Activated naive CD8-positive, alpha-beta T cell (primary cell): ENCODE measurements around the gene KIF17.

Source experiments
- H3K27ac Mint-ChIP-seq: one replicate; pipeline ENCODE4 v1.8.0; 2021; ENCODE audit warnings: mixed read lengths
- H3K27me3 Mint-ChIP-seq: one replicate; pipeline ENCODE4 v1.8.0; 2021; ENCODE audit warnings: mixed read lengths
- H3K36me3 Mint-ChIP-seq: one replicate; pipeline ENCODE4 v1.8.0; 2021; ENCODE audit warnings: mixed read lengths
- H3K4me1 Mint-ChIP-seq: one replicate; pipeline ENCODE4 v1.8.0; 2021; ENCODE audit warnings: low read depth, mixed read lengths
- H3K4me3 Mint-ChIP-seq: one replicate; pipeline ENCODE4 v1.8.0; 2021; ENCODE audit warnings: mild to moderate bottlenecking, mixed read lengths
- H3K9me3 Mint-ChIP-seq: one replicate; pipeline ENCODE4 v1.8.0; 2021; ENCODE audit warnings: low read depth, mixed read lengths

KIF17 gene

DNA sequence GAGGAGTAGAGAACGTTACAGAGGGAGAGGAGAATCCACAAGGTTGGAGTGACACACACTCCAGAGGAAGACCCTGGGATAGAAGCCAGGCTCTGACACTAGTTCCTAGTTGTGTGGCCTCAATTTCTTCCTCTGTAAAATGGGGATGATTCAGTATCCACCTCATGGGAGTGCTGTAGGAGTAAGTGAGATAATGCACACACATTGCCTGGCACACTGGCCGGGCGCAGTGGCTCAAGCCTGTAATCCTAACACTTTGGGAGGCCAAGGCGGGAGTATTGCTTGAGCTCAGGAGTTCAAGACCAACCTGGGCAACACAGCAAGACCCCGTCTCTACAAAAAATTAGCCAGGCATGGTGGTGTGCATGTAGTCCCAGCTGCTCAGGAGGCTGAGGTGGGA lies 8.9 kb downstream of the KIF17 start:
- no peak overlapping the region for H3K4me3 Mint-ChIP-seq
- no peaks in the 10 kb centered on the region for H3K4me1 Mint-ChIP-seq
- no peak overlapping the region for H3K27ac Mint-ChIP-seq
- H3K27me3 Mint-ChIP-seq = peaks cover 4% of the 10 kb centered on the region
- no peaks in the 10 kb centered on the region for H3K36me3 Mint-ChIP-seq
- H3K9me3 Mint-ChIP-seq = no peaks in the 10 kb centered on the region

GRCh38 chr1:20708057-20708456 lies 9.8 kb downstream of the KIF17 start:
- no peak overlapping the region for H3K4me3 Mint-ChIP-seq
- H3K36me3 Mint-ChIP-seq = no peaks in the 10 kb centered on the region
- H3K27me3 Mint-ChIP-seq = peaks cover 2% of the 10 kb centered on the region
- H3K9me3 Mint-ChIP-seq = no peaks in the 10 kb centered on the region
- H3K4me1 Mint-ChIP-seq = no peaks in the 10 kb centered on the region
- H3K27ac Mint-ChIP-seq = no peak overlapping the region

DNA sequence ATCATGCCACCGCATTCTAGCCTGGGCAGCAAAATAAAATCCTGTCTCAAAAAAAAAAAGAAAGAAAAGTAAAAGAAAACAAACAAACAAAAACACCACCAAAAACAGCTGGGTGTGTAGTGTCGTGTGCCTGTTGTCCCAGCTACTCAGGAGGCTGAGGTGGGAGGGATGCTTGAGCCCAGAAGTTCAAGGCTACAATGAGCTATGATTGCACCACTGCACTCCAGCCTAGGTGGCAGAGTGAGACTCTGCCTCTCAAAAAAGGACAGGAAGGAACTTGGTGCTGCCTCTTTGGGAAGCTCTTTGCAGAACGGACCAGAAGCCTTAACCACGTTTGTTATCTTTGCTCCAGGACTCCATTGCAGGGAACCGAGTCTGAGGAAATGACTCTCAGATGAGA lies 11.0 kb downstream of the KIF17 start:
- no peaks in the 10 kb centered on the region for H3K9me3 Mint-ChIP-seq
- no peak overlapping the region for H3K4me3 Mint-ChIP-seq
- peaks cover 2% of the 10 kb centered on the region for H3K27me3 Mint-ChIP-seq
- no peaks in the 10 kb centered on the region for H3K36me3 Mint-ChIP-seq
- H3K4me1 Mint-ChIP-seq = no peaks in the 10 kb centered on the region
- no peak overlapping the region for H3K27ac Mint-ChIP-seq

DNA sequence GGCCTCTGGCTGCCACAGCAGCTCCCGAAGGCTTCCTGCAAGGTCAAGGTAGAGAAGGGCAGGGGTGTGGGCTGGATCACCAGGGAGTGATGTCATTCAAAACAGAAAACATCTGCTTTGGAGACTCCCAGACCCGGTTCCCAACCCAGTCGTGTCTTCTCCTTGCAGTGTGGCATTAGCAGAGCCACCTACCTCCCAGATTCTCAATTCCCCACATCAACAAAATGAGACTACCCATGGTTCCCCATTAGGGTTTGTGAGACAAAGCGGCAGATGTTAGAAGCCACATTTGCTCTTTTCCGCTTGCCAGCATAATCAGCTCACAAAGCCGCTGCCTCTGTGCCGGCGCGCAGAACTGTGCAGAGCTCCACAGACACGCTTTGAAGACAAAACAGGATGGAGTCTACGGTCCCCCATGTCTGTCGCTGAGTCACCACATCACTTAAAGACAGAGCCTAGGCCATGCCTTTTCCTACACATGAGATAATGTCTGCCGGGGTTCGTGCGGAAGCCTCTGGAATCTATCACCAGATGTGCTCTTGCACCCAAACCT lies 12.5 kb downstream of the KIF17 start:
- Mint-ChIP-seq H3K9me3 (no peaks in the 10 kb centered on the region), H3K27me3 (peaks cover 2% of the 10 kb centered on the region), H3K27ac (no peak overlapping the region), H3K4me1 (no peaks in the 10 kb centered on the region), H3K4me3 (no peak overlapping the region), H3K36me3 (no peaks in the 10 kb centered on the region)

DNA sequence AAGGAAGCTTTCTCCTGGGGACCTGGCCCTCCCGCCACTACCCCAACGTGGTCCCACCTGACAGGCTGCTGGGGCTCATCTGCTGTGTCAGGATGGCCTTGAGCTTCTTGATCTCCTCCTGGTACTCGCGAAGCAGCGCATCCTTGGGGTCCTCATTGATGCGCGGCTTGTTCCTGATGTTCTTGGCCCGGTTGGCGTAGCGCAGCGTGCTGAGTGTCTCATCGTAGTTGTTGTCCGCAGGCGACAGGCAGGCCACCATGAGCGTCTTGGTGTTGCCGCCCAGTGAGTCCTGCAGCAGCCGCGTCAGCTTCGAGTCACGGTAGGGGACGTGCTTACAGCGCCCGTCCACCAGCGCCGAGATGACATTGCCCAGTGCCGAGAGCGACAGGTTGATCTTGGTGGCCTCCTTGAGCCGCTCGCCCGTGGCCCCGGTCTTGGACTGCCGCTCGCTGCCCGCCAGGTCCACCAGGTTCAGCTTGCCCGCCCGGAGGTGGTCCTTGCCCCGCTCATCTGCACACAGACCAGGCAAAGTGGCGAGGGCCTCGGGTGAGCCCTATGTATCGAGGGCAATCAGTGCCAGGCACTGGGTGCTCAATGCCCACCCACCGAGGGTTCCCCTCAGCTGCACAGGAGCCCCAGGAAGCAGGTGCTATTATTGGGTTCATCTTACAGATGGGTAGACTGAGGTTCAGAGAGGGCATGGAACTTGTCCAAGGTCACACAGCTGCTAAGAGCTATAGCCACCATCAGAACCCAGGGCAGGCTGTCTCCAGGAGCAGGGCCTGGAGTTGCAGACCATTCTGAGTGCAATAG lies 13.2 kb downstream of the KIF17 start:
- Mint-ChIP-seq H3K27me3 (peaks cover 2% of the 10 kb centered on the region), H3K4me3 (no peak overlapping the region), H3K36me3 (no peaks in the 10 kb centered on the region), H3K27ac (no peak overlapping the region), H3K4me1 (no peaks in the 10 kb centered on the region), H3K9me3 (no peaks in the 10 kb centered on the region)

DNA sequence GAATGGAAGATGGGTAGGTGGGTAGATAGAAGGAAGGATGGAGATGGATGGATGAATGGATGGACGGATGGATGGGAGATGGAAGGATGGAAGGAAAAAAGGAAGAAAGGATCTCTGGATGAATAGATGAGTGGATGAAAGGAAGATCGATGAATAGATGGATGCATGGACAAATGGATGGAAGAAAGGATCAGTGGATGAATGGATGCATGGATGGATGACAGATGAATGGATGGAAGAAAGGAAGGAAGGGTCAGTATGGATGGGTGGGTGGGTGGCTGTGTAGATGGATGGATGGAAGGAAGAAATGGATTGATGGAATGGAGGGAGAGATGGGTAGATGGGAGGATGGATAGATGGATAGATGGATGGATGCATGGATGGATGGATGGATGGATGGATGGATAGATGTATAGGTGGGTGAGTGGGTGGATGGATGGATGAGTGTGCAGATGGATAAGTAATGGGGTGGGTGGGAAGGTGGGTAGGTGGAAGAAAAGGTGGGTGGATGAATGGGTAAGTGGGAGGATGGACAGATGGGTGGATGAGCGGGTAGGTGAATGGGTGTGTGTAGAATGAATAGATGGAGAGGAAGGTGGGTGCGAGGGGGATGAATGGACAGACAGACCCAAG lies 14.6 kb downstream of the KIF17 start:
- H3K27me3 Mint-ChIP-seq = no peaks in the 10 kb centered on the region

GRCh38 chr1:20702416-20702815 lies 15.4 kb downstream of the KIF17 start:
- H3K4me3 Mint-ChIP-seq = no peak overlapping the region
- no peak overlapping the region for H3K27ac Mint-ChIP-seq
- no peaks in the 10 kb centered on the region for H3K9me3 Mint-ChIP-seq
- H3K27me3 Mint-ChIP-seq = no peaks in the 10 kb centered on the region
- no peaks in the 10 kb centered on the region for H3K4me1 Mint-ChIP-seq
- no peaks in the 10 kb centered on the region for H3K36me3 Mint-ChIP-seq

More for the DNA sequence above, 14.6 kb downstream of the KIF17 start:
- no peak overlapping the region for H3K27ac Mint-ChIP-seq
- no peaks in the 10 kb centered on the region for H3K9me3 Mint-ChIP-seq
- H3K4me1 Mint-ChIP-seq = no peaks in the 10 kb centered on the region
- H3K4me3 Mint-ChIP-seq = no peak overlapping the region
- no peaks in the 10 kb centered on the region for H3K36me3 Mint-ChIP-seq

- Mint-ChIP-seq H3K4me1 (no peaks in the 10 kb centered on the region), H3K9me3 (no peaks in the 10 kb centered on the region), H3K27me3 (no peaks in the 10 kb centered on the region), H3K27ac (no peak overlapping the region), H3K36me3 (no peaks in the 10 kb centered on the region), H3K4me3 (no peak overlapping the region)
These were observed 16.0 kb downstream of the KIF17 start for GRCh38 chr1:20701847-20702246.

- H3K27me3 Mint-ChIP-seq = no peaks in the 10 kb centered on the region
- H3K9me3 Mint-ChIP-seq = no peaks in the 10 kb centered on the region
- H3K4me3 Mint-ChIP-seq = no peak overlapping the region
- no peaks in the 10 kb centered on the region for H3K4me1 Mint-ChIP-seq
- no peaks in the 10 kb centered on the region for H3K36me3 Mint-ChIP-seq
- no peak overlapping the region for H3K27ac Mint-ChIP-seq
These were observed 16.4 kb downstream of the KIF17 start for GRCh38 chr1:20701446-20701845.

GRCh38 chr1:20700636-20701215 lies 17.1 kb downstream of the KIF17 start:
- H3K4me3 Mint-ChIP-seq = no peak overlapping the region
- H3K36me3 Mint-ChIP-seq = no peaks in the 10 kb centered on the region
- H3K27me3 Mint-ChIP-seq = no peaks in the 10 kb centered on the region
- H3K4me1 Mint-ChIP-seq = peaks cover 2% of the 10 kb centered on the region
- no peaks in the 10 kb centered on the region for H3K9me3 Mint-ChIP-seq
- no peak overlapping the region for H3K27ac Mint-ChIP-seq

DNA sequence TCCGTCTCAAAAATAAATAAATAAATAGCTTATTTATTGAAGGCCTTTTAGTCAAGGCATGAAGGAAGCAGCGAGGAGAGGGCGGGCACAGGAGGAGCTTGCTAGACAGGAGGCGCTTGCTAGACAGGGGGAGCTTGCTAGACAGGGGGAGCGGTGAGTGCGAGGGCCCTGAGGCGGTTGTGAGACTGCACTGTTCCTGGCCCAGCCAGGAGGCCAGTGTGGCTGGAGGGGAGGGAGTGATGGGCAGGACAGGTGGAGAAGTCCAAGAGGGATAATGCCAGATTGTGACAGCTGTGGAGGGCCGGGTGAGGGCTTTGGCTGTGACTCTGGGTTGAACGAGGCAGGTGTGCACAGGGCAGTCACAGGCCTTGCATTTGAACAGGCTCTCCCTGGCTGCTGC lies 18.2 kb downstream of the KIF17 start:
- H3K4me1 Mint-ChIP-seq = peaks cover 2% of the 10 kb centered on the region
- no peaks in the 10 kb centered on the region for H3K27me3 Mint-ChIP-seq
- H3K27ac Mint-ChIP-seq = no peak overlapping the region
- H3K36me3 Mint-ChIP-seq = no peaks in the 10 kb centered on the region
- no peak overlapping the region for H3K4me3 Mint-ChIP-seq
- H3K9me3 Mint-ChIP-seq = no peaks in the 10 kb centered on the region

GRCh38 chr1:20698195-20698910 lies 19.5 kb downstream of the KIF17 start:
- no peaks in the 10 kb centered on the region for H3K36me3 Mint-ChIP-seq
- H3K27ac Mint-ChIP-seq = no peak overlapping the region
- H3K4me1 Mint-ChIP-seq = peaks cover 2% of the 10 kb centered on the region
- no peaks in the 10 kb centered on the region for H3K9me3 Mint-ChIP-seq
- no peaks in the 10 kb centered on the region for H3K27me3 Mint-ChIP-seq
- H3K4me3 Mint-ChIP-seq = peak overlapping the region; percentile 23

DNA sequence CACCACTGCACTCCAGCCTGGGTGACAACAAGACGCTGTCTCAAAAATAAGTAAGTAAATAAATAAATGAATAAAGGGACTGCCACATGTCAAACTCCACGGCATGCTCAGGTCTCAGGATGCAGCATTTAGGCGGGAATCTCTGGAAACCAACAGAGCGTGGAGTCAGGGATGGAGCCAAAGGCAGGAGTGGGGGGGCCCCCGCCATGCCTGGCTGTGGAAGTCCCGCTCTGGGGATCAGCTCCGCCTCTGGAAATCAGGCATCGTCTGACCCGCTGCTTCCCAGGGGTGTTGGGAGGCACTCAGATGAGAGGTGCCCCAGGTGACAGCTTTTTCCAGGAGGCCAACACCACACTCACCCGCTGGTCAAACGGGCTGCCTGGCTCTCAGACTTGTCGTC lies 20.2 kb downstream of the KIF17 start:
- H3K4me1 Mint-ChIP-seq = peaks cover 2% of the 10 kb centered on the region
- H3K4me3 Mint-ChIP-seq = no peak overlapping the region
- H3K36me3 Mint-ChIP-seq = no peaks in the 10 kb centered on the region

DNA sequence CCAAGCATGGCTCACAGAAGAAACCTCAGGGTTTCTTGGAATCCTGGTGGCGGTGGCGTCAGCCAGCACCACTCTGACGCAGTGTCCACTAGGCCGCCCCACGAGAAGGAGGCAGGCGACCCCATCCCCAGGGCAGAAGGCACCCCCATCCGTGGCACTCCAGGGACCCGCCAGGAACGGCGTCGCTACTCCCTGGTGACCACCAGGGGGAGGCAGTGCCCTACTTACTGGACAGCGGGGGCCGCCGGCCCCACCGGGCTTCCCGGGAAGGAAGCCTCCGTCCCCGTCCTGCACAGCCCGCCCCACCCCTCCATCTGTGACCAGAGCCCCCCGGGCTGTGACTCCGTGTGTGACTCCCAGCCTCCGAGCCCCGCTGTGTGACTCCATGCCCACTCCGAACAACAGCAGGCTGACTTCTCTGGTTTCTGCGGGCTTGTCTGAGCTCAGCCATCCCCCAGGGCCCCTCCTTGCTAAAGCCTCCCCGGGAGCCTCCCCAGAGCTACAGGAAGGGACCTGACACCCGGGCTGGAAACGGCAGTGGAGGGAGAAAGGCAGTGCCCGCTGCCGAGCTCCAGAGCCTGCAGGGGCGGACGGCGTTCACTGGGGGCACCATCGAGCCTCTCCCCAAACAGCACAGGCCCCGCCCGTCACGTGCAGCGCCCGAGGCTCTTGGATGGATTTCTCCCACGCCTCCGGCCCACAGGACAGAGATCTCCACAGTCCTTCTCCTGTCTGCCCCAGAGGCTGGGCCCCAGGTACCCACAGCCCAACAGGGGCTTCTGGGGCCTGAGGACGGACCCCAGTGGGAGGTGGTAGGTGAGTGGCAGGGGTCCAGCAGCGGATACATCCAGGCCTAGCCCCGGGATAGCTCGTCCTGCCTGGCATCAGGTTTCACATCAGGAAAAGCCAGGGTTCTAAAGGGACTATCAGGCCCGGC lies 21.1 kb downstream of the KIF17 start:
- H3K27me3 Mint-ChIP-seq = no peaks in the 10 kb centered on the region
- no peaks in the 10 kb centered on the region for H3K36me3 Mint-ChIP-seq
- H3K4me3 Mint-ChIP-seq = peak overlapping the region; percentile 87
- no peaks in the 10 kb centered on the region for H3K9me3 Mint-ChIP-seq
- peaks cover 2% of the 10 kb centered on the region for H3K4me1 Mint-ChIP-seq
- no peak overlapping the region for H3K27ac Mint-ChIP-seq

More for the DNA sequence above, 20.2 kb downstream of the KIF17 start:
- Mint-ChIP-seq H3K9me3 (no peaks in the 10 kb centered on the region), H3K27me3 (no peaks in the 10 kb centered on the region), H3K27ac (no peak overlapping the region)
